GM18517 (cell line): Measurements from ENCODE around the gene REEP6.
"Not testable (repeated sequence)": the region's sequence is repeated elsewhere in the genome, so short reads cannot be mapped to it uniquely, and the experiment has no call there.

Experiments
- ATAC-seq: cut with Tn5 transposase; IDR thresholded peaks from one replicate; pipeline ENCODE4 v1.9.1; 2021; ENCODE audit warnings: mild to moderate bottlenecking, moderate library complexity; ENCODE audit not compliant: unreplicated experiment

The REEP6 gene

GRCh38 chr19:1488282-1488601 is 2.7 kb upstream of the REEP6 start:
- ATAC-seq = no peak

- ATAC-seq = peak; percentile 2
Measured at GRCh38 chr19:1489463-1490310, 1.3 kb upstream of the REEP6 start.

- ATAC-seq = peak; percentile 78
Measured at GRCh38 chr19:1490311-1491113, 469 bp upstream of the REEP6 start, which contains the start of gene PCSK4. TSS of gene PCSK4 (minus strand) at chr19:1490350. CDS start at chr19:1490346, 4 bp downstream.

- no peak for ATAC-seq
Measured at GRCh38 chr19:1491849-1492170, 829 bp downstream of the REEP6 start.

- no peak for ATAC-seq
Measured at GRCh38 chr19:1492474-1493006, 1.6 kb downstream of the REEP6 start.

GRCh38 chr19:1494115-1494815 is 3.3 kb downstream of the REEP6 start:
- ATAC-seq = no peak

GRCh38 chr19:1495051-1495798 is 4.2 kb downstream of the REEP6 start:
- no peak for ATAC-seq

GRCh38 chr19:1495799-1496713 is 5.1 kb downstream of the REEP6 start:
- ATAC-seq = no peak

GRCh38 chr19:1496714-1497577 is 6.0 kb downstream of the REEP6 start:
- no peak for ATAC-seq

GRCh38 chr19:1497578-1498235 is 6.7 kb downstream of the REEP6 start:
- ATAC-seq = no peak

- not testable (repeated sequence) for ATAC-seq
Measured at GRCh38 chr19:1499231-1499630, 8.2 kb downstream of the REEP6 start.

- ATAC-seq = no peak
Measured at GRCh38 chr19:1501200-1501595, 10.2 kb downstream of the REEP6 start.

- no peak for ATAC-seq
Measured at GRCh38 chr19:1502433-1503088, 11.6 kb downstream of the REEP6 start.

GRCh38 chr19:1503089-1503924 is 12.3 kb downstream of the REEP6 start:
- ATAC-seq = no peak

GRCh38 chr19:1503925-1504773 is 13.2 kb downstream of the REEP6 start:
- no peak for ATAC-seq

- ATAC-seq = no peak
Measured at GRCh38 chr19:1505012-1505411, 14.0 kb downstream of the REEP6 start.
